ENCODE measurements around the gene LNP1. TPM values are rescaled to one million over a fixed set of nuclear protein-coding genes. Genes with fewer than 3 reads are reported as not detected.

LNP1 gene
- total RNA-seq, 1 donor from 2014 or later, result 26.5 TPM

GRCh38 chr3:100402256-100402655, 917 bp downstream of the LNP1 start:
- Histone ChIP-seq H3K9me3 (ENCODE audit: low read depth) (no peaks in the 10 kb centered on the region), H3K9ac (peak overlapping the region; percentile 45), H3K4me1 (peaks cover 18% of the 10 kb centered on the region), H3K4me3 (peak overlapping the region; percentile 82), H3F3A (ENCODE audit: low read depth) (peaks cover 14% of the 10 kb centered on the region), H3K27me3 (no peaks in the 10 kb centered on the region), H3K27ac (no peak overlapping the region), H4K20me1 (ENCODE audit: low read depth) (peaks cover 13% of the 10 kb centered on the region), H3K79me2 (ENCODE audit: low read depth) (peaks cover 93% of the 10 kb centered on the region), H3K4me2 (peak overlapping the region; percentile 91), H2AFZ (replicated peaks) (no peak overlapping the region), H3K36me3 (no peaks in the 10 kb centered on the region)
- Mint-ChIP-seq H3K27ac (peak overlapping the region; percentile 99), H3K36me3 (peaks cover 22% of the 10 kb centered on the region), H3K4me1 (peaks cover 27% of the 10 kb centered on the region), H3K27me3 (ENCODE audit: insufficient read depth, low read depth) (no peaks in the 10 kb centered on the region), H3K4me3 (peak overlapping the region; percentile 89), H3K9me3 (peaks cover 11% of the 10 kb centered on the region)
- DNase-seq (ENCODE audit: low spot score), result no peak
- no peak for TF ChIP-seq EZH2phosphoT487 (IDR thresholded peaks at IDR 0.05)
- TF ChIP-seq, protein P1, sequence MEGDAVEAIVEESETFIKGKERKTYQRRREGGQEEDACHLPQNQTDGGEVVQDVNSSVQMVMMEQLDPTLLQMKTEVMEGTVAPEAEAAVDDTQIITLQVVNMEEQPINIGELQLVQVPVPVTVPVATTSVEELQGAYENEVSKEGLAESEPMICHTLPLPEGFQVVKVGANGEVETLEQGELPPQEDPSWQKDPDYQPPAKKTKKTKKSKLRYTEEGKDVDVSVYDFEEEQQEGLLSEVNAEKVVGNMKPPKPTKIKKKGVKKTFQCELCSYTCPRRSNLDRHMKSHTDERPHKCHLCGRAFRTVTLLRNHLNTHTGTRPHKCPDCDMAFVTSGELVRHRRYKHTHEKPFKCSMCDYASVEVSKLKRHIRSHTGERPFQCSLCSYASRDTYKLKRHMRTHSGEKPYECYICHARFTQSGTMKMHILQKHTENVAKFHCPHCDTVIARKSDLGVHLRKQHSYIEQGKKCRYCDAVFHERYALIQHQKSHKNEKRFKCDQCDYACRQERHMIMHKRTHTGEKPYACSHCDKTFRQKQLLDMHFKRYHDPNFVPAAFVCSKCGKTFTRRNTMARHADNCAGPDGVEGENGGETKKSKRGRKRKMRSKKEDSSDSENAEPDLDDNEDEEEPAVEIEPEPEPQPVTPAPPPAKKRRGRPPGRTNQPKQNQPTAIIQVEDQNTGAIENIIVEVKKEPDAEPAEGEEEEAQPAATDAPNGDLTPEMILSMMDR (IDR thresholded peaks at IDR 0.05), result no peak
- TF ChIP-seq EZH2 (IDR thresholded peaks at IDR 0.05), result no peak

GRCh38 chr3:100402891-100403290, 1.6 kb downstream of the LNP1 start:
- H3K4me3 ChIP-seq, result peak overlapping the region; percentile 82
- Mint-ChIP-seq H3K4me3 (peak overlapping the region; percentile 89), H3K9me3 (peaks cover 17% of the 10 kb centered on the region), H3K36me3 (peaks cover 29% of the 10 kb centered on the region), H3K27ac (peak overlapping the region; percentile 87), H3K27me3 (ENCODE audit: insufficient read depth, low read depth) (no peaks in the 10 kb centered on the region), H3K4me1 (peaks cover 27% of the 10 kb centered on the region)
- no peaks in the 10 kb centered on the region for H3K9me3 ChIP-seq (ENCODE audit: low read depth)
- DNase-seq (ENCODE audit: low spot score), result no peak
- H2AFZ ChIP-seq (replicated peaks), result no peak overlapping the region
- peaks cover 93% of the 10 kb centered on the region for H3K79me2 ChIP-seq (ENCODE audit: low read depth)
- peak overlapping the region; percentile 45 for H3K9ac ChIP-seq
- H3K27ac ChIP-seq, result no peak overlapping the region
- no peaks in the 10 kb centered on the region for H3K27me3 ChIP-seq
- no peaks in the 10 kb centered on the region for H3K36me3 ChIP-seq
- peak overlapping the region; percentile 91 for H3K4me2 ChIP-seq
- TF ChIP-seq, protein P1 (IDR thresholded peaks at IDR 0.05), result no peak
- TF ChIP-seq EZH2phosphoT487 (IDR thresholded peaks at IDR 0.05), result no peak
- TF ChIP-seq EZH2 (IDR thresholded peaks at IDR 0.05), result no peak
- H3F3A ChIP-seq (ENCODE audit: low read depth), result peaks cover 14% of the 10 kb centered on the region
- peaks cover 13% of the 10 kb centered on the region for H4K20me1 ChIP-seq (ENCODE audit: low read depth)
- H3K4me1 ChIP-seq, result peaks cover 20% of the 10 kb centered on the region

- Mint-ChIP-seq H3K9me3 (peaks cover 21% of the 10 kb centered on the region), H3K27ac (peak overlapping the region; percentile 76), H3K4me3 (peak overlapping the region; percentile 89), H3K4me1 (peaks cover 24% of the 10 kb centered on the region), H3K27me3 (ENCODE audit: insufficient read depth, low read depth) (no peaks in the 10 kb centered on the region), H3K36me3 (peaks cover 30% of the 10 kb centered on the region)
- TF ChIP-seq EZH2 (IDR thresholded peaks at IDR 0.05) (no peak), EZH2phosphoT487 (IDR thresholded peaks at IDR 0.05) (no peak)
- TF ChIP-seq, protein P1 (IDR thresholded peaks at IDR 0.05), result peak; percentile 27
- Histone ChIP-seq H3K9me3 (ENCODE audit: low read depth) (no peaks in the 10 kb centered on the region), H3K36me3 (no peaks in the 10 kb centered on the region), H3F3A (ENCODE audit: low read depth) (peaks cover 14% of the 10 kb centered on the region), H3K4me2 (peak overlapping the region; percentile 91), H3K4me1 (peaks cover 21% of the 10 kb centered on the region), H4K20me1 (ENCODE audit: low read depth) (peaks cover 13% of the 10 kb centered on the region), H3K27me3 (no peaks in the 10 kb centered on the region), H3K79me2 (ENCODE audit: low read depth) (peaks cover 93% of the 10 kb centered on the region), H3K4me3 (peak overlapping the region; percentile 82), H2AFZ (replicated peaks) (peak overlapping the region; percentile 62), H3K27ac (no peak overlapping the region), H3K9ac (peak overlapping the region; percentile 45)
- DNase-seq (ENCODE audit: low spot score), result peak; percentile 56
These were observed 2.3 kb downstream of the LNP1 start for GRCh38 chr3:100403362-100404249.

All from neural progenitor cell (in vitro differentiated cells).